DND-41 (cell line): ENCODE measurements around the gene NOS1AP.

Source experiments
- CTCF ChIP-seq: IDR thresholded peaks from 2 replicates; pipeline ENCODE4 v1.5.1; 2012; ENCODE audit warnings: borderline replicate concordance, low read length, moderate library complexity, mild to moderate bottlenecking; ENCODE audit not compliant: poor library complexity, severe bottlenecking; ENCODE audit errors: extremely low read depth
- EZH2 ChIP-seq: IDR thresholded peaks from 3 replicates; pipeline ENCODE4 v1.6.1; 2012; ENCODE audit warnings: borderline replicate concordance, low read depth, mild to moderate bottlenecking, moderate library complexity, low read length, inconsistent platforms; ENCODE audit not compliant: severe bottlenecking

- no peak for TF ChIP-seq CTCF
- no peak for TF ChIP-seq EZH2
Observed at GRCh38 chr1:162359523-162360236, 290.2 kb downstream of the NOS1AP start.
